ENCODE data around the gene KIAA1191. TPM values are rescaled to one million over a fixed set of nuclear protein-coding genes. Genes with fewer than 3 reads are reported as not detected.
A peak's percentile ranks its signal among the peaks of the same experiment; 100 is the strongest.

Gene KIAA1191
- total and polyA plus RNA-seq, 9 of the 15 experiments (the other 6 are each of a cell fraction or from before 2014, with no cell fraction given): 31.0 to 80.2 (median 45.7) TPM

DNA sequence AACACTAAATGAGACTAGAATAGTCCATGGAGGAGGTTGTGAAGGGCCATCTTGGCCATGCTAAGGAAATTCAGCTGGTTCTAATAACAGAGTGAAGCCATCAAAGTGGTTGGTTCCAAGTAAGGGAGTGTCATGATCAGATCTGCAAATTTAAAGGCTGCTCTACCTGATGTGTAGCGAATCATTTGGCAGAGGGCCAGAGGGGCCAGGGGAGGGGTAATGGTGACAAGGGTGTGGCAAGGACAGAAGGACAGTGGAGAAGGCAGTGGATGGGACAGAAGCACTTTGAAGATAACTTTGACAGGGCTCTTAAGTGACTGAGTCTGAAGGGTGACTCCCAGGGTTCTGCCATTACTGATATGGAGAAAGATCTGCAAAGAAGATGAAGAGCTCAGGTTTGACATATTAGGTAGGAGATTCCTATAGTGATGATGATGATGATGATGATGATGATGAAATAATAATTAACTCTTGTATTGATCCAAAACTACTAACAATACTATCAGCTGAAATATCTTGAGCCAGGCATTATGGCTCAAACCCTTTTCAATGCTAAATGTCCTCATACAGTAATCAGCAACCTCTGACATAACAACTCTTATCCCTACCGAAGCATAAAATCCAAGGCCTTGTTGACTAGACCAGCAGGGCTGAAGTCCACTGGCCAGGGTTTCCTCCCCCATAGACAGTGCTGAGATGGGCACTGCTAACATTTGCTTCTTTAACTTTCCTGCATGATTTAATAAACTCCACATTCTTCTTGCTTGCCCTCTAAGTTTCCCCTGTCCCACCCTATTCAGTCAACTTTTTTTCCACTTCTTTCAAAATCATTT is 20.0 kb downstream of the KIAA1191 start:
- Histone ChIP-seq H3K79me2 (ENCODE audit: control insufficient read depth, insufficient read depth, low read length) (no peaks in the 10 kb centered on the region), H3K4me3 (no peak overlapping the region), H3K9me1 (ENCODE audit: control insufficient read depth, insufficient read depth, low read length) (peaks cover 4% of the 10 kb centered on the region), H3K27me3 (ENCODE audit: control insufficient read depth in 2 of 2, insufficient read depth in 2 of 2, low read length in 2 of 2) (no peaks in the 10 kb centered on the region), H4K20me1 (replicated peaks; ENCODE audit: control insufficient read depth, insufficient read depth, low read length) (no peaks in the 10 kb centered on the region), H3K9me3 (replicated peaks; ENCODE audit: control insufficient read depth, insufficient read depth, low read depth, low read length) (no peaks in the 10 kb centered on the region), H3K4me1 (replicated peaks in 1 of 2; ENCODE audit: control insufficient read depth in 2 of 2, insufficient read depth in 2 of 2, low read length in 2 of 2) (peaks cover 4 to 9% of the 10 kb centered on the region in 2 experiments; a peak in 4 of 5 replicates), H3K27ac (ENCODE audit: extremely low read depth, low read depth, low read length) (no peak overlapping the region), H3K9ac (ENCODE audit: insufficient read depth in 1 of 2, low read depth in 2 of 2, low read length in 2 of 2) (no peak overlapping the region), H3K36me3 (ENCODE audit: control insufficient read depth, insufficient read depth, low read length) (peaks cover 65% of the 10 kb centered on the region), H2AFZ (ENCODE audit: low read depth, low read length) (no peak overlapping the region), H3K4me2 (ENCODE audit: insufficient read depth, low read length) (no peak overlapping the region)
- ChIA-PET POLR2A (interaction anchor here (0.9 to 1.9 kb wide), 5 partner anchors 9 to 19 kb away, joined by 3 to 6 read pairs (median 4); partner anchors contain the start of gene KIAA1191), CTCF (ENCODE audit: low intra/inter-chr PET ratio) (no interaction called here)
- WGBS (ENCODE audit: insufficient coverage, low coverage, missing lambda C conversion rate): 0% methylated on average over 2 of the region's 2 CpGs
- FAIRE-seq (no peak), ATAC-seq (peak; percentile 89), DNase-seq (ENCODE audit: extremely low read depth in 1 of 4, low spot score in 3 of 4) (peak; percentile 33 to 78 (median 58))
- intact Hi-C loops (cut with micrococcal nuclease): no loop called here
- no TSS peak for BruUV-seq (replicated peaks)
- in situ Hi-C loops (cut with MboI): no loop called here
- peak in 1 of 2 experiments; percentile 36; a peak in 1 of 4 replicates for TF ChIP-seq RCOR1 (IDR thresholded peaks at IDR 0.05; ENCODE audit: borderline replicate concordance in 1 of 2, low read depth in 2 of 2, low read length in 2 of 2)
- no peak for TF ChIP-seq NFE2L1 (tag; IDR thresholded peaks at IDR 0.05; ENCODE audit: borderline replicate concordance, low read depth)
- TF ChIP-seq CBFA2T2 (conservative IDR thresholded peaks at IDR 0.05): peak; percentile 46
- no peak for TF ChIP-seq TRIM25 (IDR thresholded peaks at IDR 0.05; ENCODE audit: borderline replicate concordance)
- no peak for TF ChIP-seq ZZZ3 (IDR thresholded peaks at IDR 0.05)
- TF ChIP-seq STAT5A (IDR thresholded peaks at IDR 0.05; ENCODE audit: borderline replicate concordance, low read length): no peak
- TF ChIP-seq PHB (CRISPR knock-in tag; IDR thresholded peaks at IDR 0.05): no peak
- peak; percentile 41; the same call in 1 of the 2 replicates for TF ChIP-seq TCF3 (CRISPR knock-in tag; IDR thresholded peaks at IDR 0.05)
- TF ChIP-seq ZNF354B (CRISPR knock-in tag; IDR thresholded peaks at IDR 0.05): no peak
- no peak for TF ChIP-seq RERE (CRISPR knock-in tag; IDR thresholded peaks at IDR 0.05; ENCODE audit: borderline replicate concordance)
- TF ChIP-seq HOXB6 (CRISPR knock-in tag; IDR thresholded peaks at IDR 0.05; ENCODE audit: borderline replicate concordance): no peak
- TF ChIP-seq PTTG1 (tag; IDR thresholded peaks at IDR 0.05; ENCODE audit: low read depth): no peak
- TF ChIP-seq ZEB2 (IDR thresholded peaks at IDR 0.05): peak; percentile 39; the same call in 1 of the 2 replicates
- no peak for TF ChIP-seq TBP (optimal IDR thresholded peaks at IDR 0.05; ENCODE audit: low read depth, low read length)
- no peak for TF ChIP-seq RFX5 (IDR thresholded peaks at IDR 0.05; ENCODE audit: low read depth, low read length)
- TF ChIP-seq KLF1 (tag; IDR thresholded peaks at IDR 0.05): no peak
